Trophoblast cell (in vitro differentiated cells and primary cell): ENCODE measurements around the gene MAD2L2. TPM values are rescaled to one million over a fixed set of nuclear protein-coding genes. Genes with fewer than 3 reads are reported as not detected.

Experiments used
- DNase-seq, 2 donors: peaks; one replicate each; pipeline ENCODE4 v3.0.0-alpha.2; 2016
- H2AFZ ChIP-seq: 2 replicates; pipeline ENCODE4 v1.6.1; 2013; ENCODE audit warnings: low read length, moderate library complexity, mild to moderate bottlenecking; ENCODE audit not compliant: insufficient read depth, poor library complexity
- H2AK5ac ChIP-seq: 2 replicates; pipeline ENCODE4 v1.6.1; 2013; ENCODE audit warnings: mild to moderate bottlenecking, low read length
- H2BK120ac ChIP-seq: 2 replicates; pipeline ENCODE4 v1.6.1; 2013; ENCODE audit warnings: low read length, mild to moderate bottlenecking, moderate library complexity; ENCODE audit not compliant: insufficient read depth, poor library complexity
- H2BK12ac ChIP-seq: 2 replicates; pipeline ENCODE4 v1.6.1; 2013; ENCODE audit warnings: mild to moderate bottlenecking, low read length, moderate library complexity
- H2BK5ac ChIP-seq: 2 replicates; pipeline ENCODE4 v1.6.1; 2013; ENCODE audit warnings: low read length, low read depth, moderate library complexity, mild to moderate bottlenecking; ENCODE audit not compliant: poor library complexity
- H3K14ac ChIP-seq: 2 replicates; pipeline ENCODE4 v1.6.1; 2013; ENCODE audit warnings: mild to moderate bottlenecking, low read length
- H3K18ac ChIP-seq: 2 replicates; pipeline ENCODE4 v1.6.1; 2013; ENCODE audit warnings: mild to moderate bottlenecking, low read length
- H3K23ac ChIP-seq: 2 replicates; pipeline ENCODE4 v1.6.1; 2013; ENCODE audit warnings: low read length
- H3K27ac ChIP-seq: 2 replicates; pipeline ENCODE4 v1.5.1; 2013; ENCODE audit warnings: low read depth, mild to moderate bottlenecking, inconsistent platforms, low read length, moderate library complexity
- H3K27me3 ChIP-seq: 2 replicates; pipeline ENCODE4 v1.6.1; 2013; ENCODE audit warnings: inconsistent platforms, mild to moderate bottlenecking, low read length, moderate library complexity; ENCODE audit not compliant: insufficient read depth
- H3K36me3 ChIP-seq, 2 experiments: 1 replicate in 1 of 2; 2 replicates in 1 of 2; pipeline ENCODE4 v1.6.1; 2013; ENCODE audit warnings: low read length in 2 of 2, mild to moderate bottlenecking in 2 of 2, moderate library complexity in 1 of 2; ENCODE audit not compliant: insufficient read depth in 2 of 2, control insufficient read depth in 1 of 2
- H3K4ac ChIP-seq: 2 replicates; pipeline ENCODE4 v1.6.1; 2013; ENCODE audit warnings: low read depth, mild to moderate bottlenecking, low read length, moderate library complexity
- H3K4me1 ChIP-seq, 2 experiments: 1 replicate in 1 of 2; 2 replicates in 1 of 2; pipeline ENCODE4 v1.6.1; 2013; ENCODE audit warnings: low read length in 2 of 2, mild to moderate bottlenecking in 2 of 2, moderate library complexity in 1 of 2; ENCODE audit not compliant: insufficient read depth in 2 of 2, control insufficient read depth in 1 of 2
- H3K4me2 ChIP-seq: 2 replicates; pipeline ENCODE4 v1.6.1; 2013; ENCODE audit warnings: inconsistent platforms, mild to moderate bottlenecking, low read length, moderate library complexity
- H3K4me3 ChIP-seq: 2 replicates; pipeline ENCODE4 v1.5.1; 2013; ENCODE audit warnings: mild to moderate bottlenecking, low read depth, low read length, inconsistent platforms
- H3K79me1 ChIP-seq: one replicate; pipeline ENCODE4 v1.6.1; 2013; ENCODE audit warnings: low read length
- H3K79me2 ChIP-seq: 2 replicates; pipeline ENCODE4 v1.6.1; 2013; ENCODE audit warnings: low read length, mild to moderate bottlenecking; ENCODE audit not compliant: control insufficient read depth, insufficient read depth, poor library complexity
- H3K9ac ChIP-seq: 2 replicates; pipeline ENCODE4 v1.6.1; 2013; ENCODE audit warnings: mild to moderate bottlenecking, low read length
- H3K9me3 ChIP-seq: 2 replicates; pipeline ENCODE4 v1.6.1; 2013; ENCODE audit warnings: low read depth, mild to moderate bottlenecking, control low read depth, inconsistent platforms, low read length; ENCODE audit not compliant: insufficient read depth
- H4K12ac ChIP-seq: 2 replicates; pipeline ENCODE4 v1.6.1; 2013; ENCODE audit warnings: low read depth, mild to moderate bottlenecking, low read length, moderate library complexity
- H4K8ac ChIP-seq: 2 replicates; pipeline ENCODE4 v1.6.1; 2013; ENCODE audit warnings: low read depth, mild to moderate bottlenecking, low read length, moderate library complexity
- H4K91ac ChIP-seq: one replicate; pipeline ENCODE4 v1.6.1; 2013; ENCODE audit warnings: low read depth, mild to moderate bottlenecking, low read length, moderate library complexity
- WGBS: extraction: QIAGEN DNeasy Blood & Tissue Kit; methylation state at CpG from one replicate; pipeline ENCODE4 v1.1.7; 2013; ENCODE audit warnings: missing lambda C conversion rate; ENCODE audit not compliant: insufficient read length, insufficient coverage; ENCODE audit errors: extremely low coverage; 5-methylcytosine and 5-hydroxymethylcytosine counted together
- polyA plus RNA-seq: library from polyadenylated mRNA; stranded (reverse); fragments of 200-250 nt; gene quantifications from 2 replicates; pipeline ENCODE4 v1.2.3, GENCODE V29; 2013

MAD2L2 gene
- polyA plus RNA-seq = 33.2 and 36.9 TPM in 2 replicates

GRCh38 chr1:11681071-11681771 is at the start of gene MAD2L2:
TSS of gene MAD2L2 (minus strand) at chr1:11681148. CDS start at chr1:11680601, 547 bp downstream.
- peak within 1 kb of the TSS; percentile 95 for H3K23ac ChIP-seq
- peak within 1 kb of the TSS; percentile 66 for H2AFZ ChIP-seq
- H2BK12ac ChIP-seq = no peak within 1 kb of the TSS
- H2BK5ac ChIP-seq = peak within 1 kb of the TSS; percentile 38
- H2AK5ac ChIP-seq = no peak within 1 kb of the TSS
- no CpG with 5 or more reads among the region's 71 CpGs for WGBS
- no peak within 1 kb of the TSS for H2BK120ac ChIP-seq
- peak within 1 kb of the TSS; percentile 11 for H4K12ac ChIP-seq
- peak within 1 kb of the TSS; percentile 100 for H3K4me2 ChIP-seq
- peak within 1 kb of the TSS; percentile 52 for H3K14ac ChIP-seq
- H3K27ac ChIP-seq = peak within 1 kb of the TSS; percentile 18
- H3K79me2 ChIP-seq = peaks cover 2% of the 10 kb centered on the region
- DNase-seq = peak; percentile 69 to 83
- peaks cover 1% of the 10 kb centered on the region for H3K9me3 ChIP-seq
- peak within 1 kb of the TSS; percentile 91 for H3K4me3 ChIP-seq
- peaks cover 8 to 13% of the 10 kb centered on the region in 2 experiments for H3K36me3 ChIP-seq
- peaks cover 9% of the 10 kb centered on the region for H3K79me1 ChIP-seq
- H3K9ac ChIP-seq = peak within 1 kb of the TSS; percentile 74
- peak within 1 kb of the TSS; percentile 29 for H3K4ac ChIP-seq
- H4K8ac ChIP-seq = peak within 1 kb of the TSS; percentile 41
- peak within 1 kb of the TSS; percentile 22 for H3K18ac ChIP-seq
- H3K27me3 ChIP-seq = no peaks in the 10 kb centered on the region
- peaks cover 15 to 23% of the 10 kb centered on the region in 2 experiments for H3K4me1 ChIP-seq
- H4K91ac ChIP-seq = peak within 1 kb of the TSS; percentile 62

- Histone ChIP-seq H3K23ac (no peak overlapping the region), H3K4me1 (peaks cover 22 to 23% of the 10 kb centered on the region in 2 experiments), H4K12ac (no peak overlapping the region), H3K79me1 (peaks cover 2% of the 10 kb centered on the region), H2BK5ac (no peak overlapping the region), H3K4ac (no peak overlapping the region), H2BK12ac (no peak overlapping the region), H3K27me3 (no peaks in the 10 kb centered on the region), H2BK120ac (no peak overlapping the region), H3K4me2 (no peak overlapping the region), H2AFZ (no peak overlapping the region), H4K8ac (no peak overlapping the region), H3K79me2 (no peaks in the 10 kb centered on the region), H2AK5ac (no peak overlapping the region), H3K4me3 (peak overlapping the region; percentile 33), H4K91ac (no peak overlapping the region), H3K9me3 (peaks cover 3% of the 10 kb centered on the region), H3K36me3 (no peaks in the 10 kb centered on the region), H3K9ac (no peak overlapping the region), H3K27ac (no peak overlapping the region), H3K18ac (no peak overlapping the region), H3K14ac (no peak overlapping the region)
- WGBS = no CpG with 5 or more reads among the region's 5 CpGs
- DNase-seq = peak in 1 of 2 donors; percentile 29
These were observed 49.5 kb upstream of the MAD2L2 start for GRCh38 chr1:11730429-11730891.

- Histone ChIP-seq H4K91ac (no peak overlapping the region), H2AK5ac (no peak overlapping the region), H3K79me1 (peaks cover 2% of the 10 kb centered on the region), H3K4me1 (peaks cover 23% of the 10 kb centered on the region in 2 experiments), H2AFZ (no peak overlapping the region), H4K8ac (no peak overlapping the region), H3K4ac (no peak overlapping the region), H3K18ac (no peak overlapping the region), H3K9ac (no peak overlapping the region), H2BK5ac (no peak overlapping the region), H3K14ac (no peak overlapping the region), H2BK120ac (no peak overlapping the region), H2BK12ac (no peak overlapping the region), H4K12ac (no peak overlapping the region), H3K27ac (no peak overlapping the region), H3K79me2 (no peaks in the 10 kb centered on the region), H3K23ac (no peak overlapping the region), H3K36me3 (no peaks in the 10 kb centered on the region), H3K4me2 (no peak overlapping the region), H3K27me3 (no peaks in the 10 kb centered on the region), H3K4me3 (peak overlapping the region; percentile 33), H3K9me3 (peaks cover 3% of the 10 kb centered on the region)
- DNase-seq = no peak
- no CpG with 5 or more reads among the region's 26 CpGs for WGBS
These were observed 48.8 kb upstream of the MAD2L2 start for GRCh38 chr1:11729498-11730428.

GRCh38 chr1:11729155-11729497 is 48.2 kb upstream of the MAD2L2 start:
- Histone ChIP-seq H4K91ac (no peak overlapping the region), H3K4me1 (peaks cover 23% of the 10 kb centered on the region in 2 experiments), H4K8ac (no peak overlapping the region), H4K12ac (no peak overlapping the region), H3K4me3 (peak overlapping the region; percentile 13), H3K27me3 (no peaks in the 10 kb centered on the region), H2BK5ac (no peak overlapping the region), H3K9ac (no peak overlapping the region), H2BK120ac (no peak overlapping the region), H3K18ac (no peak overlapping the region), H2AFZ (no peak overlapping the region), H3K27ac (no peak overlapping the region), H3K4ac (no peak overlapping the region), H3K36me3 (no peaks in the 10 kb centered on the region), H3K23ac (no peak overlapping the region), H2BK12ac (no peak overlapping the region), H3K79me1 (peaks cover 2% of the 10 kb centered on the region), H3K9me3 (peaks cover 3% of the 10 kb centered on the region), H3K14ac (no peak overlapping the region), H3K4me2 (no peak overlapping the region), H3K79me2 (no peaks in the 10 kb centered on the region), H2AK5ac (no peak overlapping the region)
- no peak for DNase-seq
- no CpG with 5 or more reads among the region's 11 CpGs for WGBS
